Endothelial cell (in vitro differentiated cells): ENCODE measurements around the gene ZNF575. TPM values are rescaled to one million over a fixed set of nuclear protein-coding genes. Genes with fewer than 3 reads are reported as not detected.
A peak's percentile ranks its signal among the peaks of the same experiment; 100 is the strongest.

Source experiments
- DNase-seq: peaks from one replicate; pipeline ENCODE4 v3.0.0; 2021; ENCODE audit warnings: low spot score
- H3K27ac Mint-ChIP-seq: one replicate; pipeline ENCODE4 v1.8.0; 2021; ENCODE audit warnings: mixed read lengths, inconsistent platforms; ENCODE audit not compliant: unreplicated experiment
- H3K27me3 Mint-ChIP-seq: one replicate; pipeline ENCODE4 v1.8.0; 2021; ENCODE audit warnings: mild to moderate bottlenecking, moderate library complexity, mixed read lengths, inconsistent platforms; ENCODE audit not compliant: unreplicated experiment
- H3K36me3 Mint-ChIP-seq: one replicate; pipeline ENCODE4 v1.8.0; 2021; ENCODE audit warnings: mild to moderate bottlenecking, low read depth, mixed read lengths, inconsistent platforms; ENCODE audit not compliant: unreplicated experiment
- H3K4me1 Mint-ChIP-seq: one replicate; pipeline ENCODE4 v1.8.0; 2021; ENCODE audit warnings: mild to moderate bottlenecking, mixed read lengths, inconsistent platforms; ENCODE audit not compliant: unreplicated experiment
- H3K4me3 Mint-ChIP-seq: one replicate; pipeline ENCODE4 v1.8.0; 2021; ENCODE audit warnings: mild to moderate bottlenecking, mixed read lengths, inconsistent platforms; ENCODE audit not compliant: unreplicated experiment
- H3K9me3 Mint-ChIP-seq: one replicate; pipeline ENCODE4 v1.8.0; 2021; ENCODE audit warnings: mixed read lengths, inconsistent platforms; ENCODE audit not compliant: unreplicated experiment
- total RNA-seq: library from RNA; stranded (reverse); fragmentation: NEBNext Ultra II Directional; extraction: Animal tissue kit (Norgen Biotek cat#: 25700); gene quantifications from one replicate; pipeline ENCODE4 v1.2.1, GENCODE V29; 2021; ENCODE audit not compliant: unreplicated experiment
- TF ChIP-seq, protein P1 (sequence below): fragments of 200-600 bp; sonication (generic); IDR thresholded peaks from one replicate; pipeline ENCODE4 v1.5.0; 2021; ENCODE audit warnings: antibody characterized with exemption; ENCODE audit not compliant: unreplicated experiment

Gene ZNF575
- total RNA-seq, 1 donor from 2014 or later: 2.3 TPM

DNA sequence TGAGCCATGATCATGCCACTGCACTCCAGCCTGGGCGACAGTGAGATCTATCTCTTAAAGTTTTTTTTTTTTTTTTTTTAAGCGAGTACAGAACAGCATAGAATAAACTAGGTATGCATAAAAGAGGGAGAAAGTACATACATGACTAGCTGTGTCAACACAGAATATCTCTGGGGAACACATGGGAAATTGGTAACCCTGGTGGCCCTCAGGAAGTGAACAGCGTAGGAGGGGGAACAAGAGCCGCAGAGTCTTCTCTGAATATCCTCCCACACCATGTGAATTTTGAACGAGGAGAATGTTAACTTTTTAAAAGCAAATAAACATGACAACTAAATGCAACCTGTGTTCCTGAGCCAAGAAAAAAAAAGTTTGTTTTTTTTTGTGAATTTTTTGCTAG lies 43.7 kb upstream of the ZNF575 start:
- H3K4me3 Mint-ChIP-seq: no peak overlapping the region
- peaks cover 16% of the 10 kb centered on the region for H3K4me1 Mint-ChIP-seq

DNA sequence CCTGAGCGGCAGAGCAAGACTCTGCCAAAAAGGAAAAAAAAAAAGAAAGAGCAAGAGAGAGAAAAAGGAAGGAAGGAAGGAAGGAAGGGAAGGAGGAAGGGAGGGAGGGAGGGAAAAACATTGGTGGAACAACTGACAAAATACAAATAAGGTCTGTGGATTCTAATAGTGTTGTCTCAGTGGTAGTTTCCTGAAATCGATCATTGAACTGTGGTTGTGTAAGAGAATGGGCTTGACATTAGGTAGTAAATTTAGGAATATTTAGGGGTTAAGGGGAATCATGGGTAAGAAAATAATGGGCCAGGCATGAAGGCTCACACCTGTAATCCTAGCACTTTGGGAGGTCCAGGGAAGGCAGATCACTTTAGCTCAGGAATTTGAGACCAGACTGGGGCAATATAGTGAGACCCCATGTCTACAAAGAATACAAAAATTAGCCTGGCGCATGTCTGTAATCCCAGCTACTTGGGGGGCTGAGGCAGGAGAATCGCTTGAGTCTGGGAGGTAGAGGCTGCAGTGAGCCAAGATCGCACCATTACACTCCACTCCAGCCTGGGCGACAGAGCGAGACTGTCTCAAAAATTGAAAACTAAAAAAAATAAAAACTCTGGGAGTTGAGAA lies 42.9 kb upstream of the ZNF575 start:
- no peaks in the 10 kb centered on the region for H3K9me3 Mint-ChIP-seq
- peak overlapping the region; percentile 24 for H3K4me3 Mint-ChIP-seq
- no peaks in the 10 kb centered on the region for H3K27me3 Mint-ChIP-seq
- no peak overlapping the region for H3K27ac Mint-ChIP-seq
- TF ChIP-seq, protein P1, sequence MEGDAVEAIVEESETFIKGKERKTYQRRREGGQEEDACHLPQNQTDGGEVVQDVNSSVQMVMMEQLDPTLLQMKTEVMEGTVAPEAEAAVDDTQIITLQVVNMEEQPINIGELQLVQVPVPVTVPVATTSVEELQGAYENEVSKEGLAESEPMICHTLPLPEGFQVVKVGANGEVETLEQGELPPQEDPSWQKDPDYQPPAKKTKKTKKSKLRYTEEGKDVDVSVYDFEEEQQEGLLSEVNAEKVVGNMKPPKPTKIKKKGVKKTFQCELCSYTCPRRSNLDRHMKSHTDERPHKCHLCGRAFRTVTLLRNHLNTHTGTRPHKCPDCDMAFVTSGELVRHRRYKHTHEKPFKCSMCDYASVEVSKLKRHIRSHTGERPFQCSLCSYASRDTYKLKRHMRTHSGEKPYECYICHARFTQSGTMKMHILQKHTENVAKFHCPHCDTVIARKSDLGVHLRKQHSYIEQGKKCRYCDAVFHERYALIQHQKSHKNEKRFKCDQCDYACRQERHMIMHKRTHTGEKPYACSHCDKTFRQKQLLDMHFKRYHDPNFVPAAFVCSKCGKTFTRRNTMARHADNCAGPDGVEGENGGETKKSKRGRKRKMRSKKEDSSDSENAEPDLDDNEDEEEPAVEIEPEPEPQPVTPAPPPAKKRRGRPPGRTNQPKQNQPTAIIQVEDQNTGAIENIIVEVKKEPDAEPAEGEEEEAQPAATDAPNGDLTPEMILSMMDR: no peak
- DNase-seq: no peak
- peaks cover 5% of the 10 kb centered on the region for H3K36me3 Mint-ChIP-seq
- H3K4me1 Mint-ChIP-seq: peaks cover 16% of the 10 kb centered on the region

More for the DNA sequence above, 43.7 kb upstream of the ZNF575 start:
- Mint-ChIP-seq H3K27me3 (no peaks in the 10 kb centered on the region), H3K36me3 (peaks cover 5% of the 10 kb centered on the region), H3K9me3 (no peaks in the 10 kb centered on the region), H3K27ac (no peak overlapping the region)
- DNase-seq: no peak
- TF ChIP-seq, protein P1: no peak

DNA sequence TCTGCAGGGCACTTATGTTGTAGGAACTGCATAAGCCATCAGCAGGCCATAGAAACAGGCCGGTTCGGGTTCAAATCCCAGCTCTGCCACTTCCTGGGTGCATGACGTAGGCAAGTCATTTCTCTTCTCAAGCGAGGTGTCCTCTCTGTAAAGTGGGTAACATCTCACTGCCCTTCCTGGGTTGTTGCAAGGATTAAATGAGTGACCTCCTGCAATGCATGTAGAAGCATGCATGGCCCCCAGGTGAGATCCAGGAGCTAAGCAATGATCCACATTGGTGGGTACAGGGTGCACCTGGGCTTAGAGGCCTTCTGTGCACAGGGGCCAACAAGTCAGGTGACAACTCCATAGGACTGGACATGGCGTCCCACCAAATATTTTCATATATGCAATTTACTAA lies 42.2 kb upstream of the ZNF575 start:
- Mint-ChIP-seq H3K9me3 (no peaks in the 10 kb centered on the region), H3K27ac (no peak overlapping the region), H3K36me3 (peaks cover 5% of the 10 kb centered on the region), H3K4me3 (no peak overlapping the region), H3K27me3 (no peaks in the 10 kb centered on the region), H3K4me1 (peaks cover 15% of the 10 kb centered on the region)
- TF ChIP-seq, protein P1: no peak
- DNase-seq: no peak

DNA sequence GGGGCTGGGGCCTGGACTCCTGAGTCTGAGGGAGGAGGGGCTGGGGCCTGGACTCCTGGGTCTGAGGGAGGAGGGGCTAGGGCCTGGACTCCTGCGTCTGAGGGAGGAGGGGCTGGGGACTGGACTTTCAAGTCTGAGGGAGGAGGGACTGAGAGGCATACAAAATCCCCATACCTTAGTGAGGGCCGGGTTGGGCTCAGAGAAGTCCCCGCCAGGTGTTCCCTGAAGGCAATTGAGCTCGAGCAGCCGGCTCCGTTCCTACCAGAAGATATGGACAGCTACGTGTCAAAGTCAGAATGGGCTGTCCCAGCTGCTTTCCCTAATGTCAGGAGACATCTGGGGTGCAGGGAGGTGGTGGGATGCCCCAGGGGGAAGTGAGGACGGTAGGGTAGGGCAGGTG lies 37.9 kb upstream of the ZNF575 start:
- no peak for DNase-seq
- Mint-ChIP-seq H3K27ac (no peak overlapping the region), H3K36me3 (peaks cover 25% of the 10 kb centered on the region), H3K9me3 (no peaks in the 10 kb centered on the region), H3K4me1 (peaks cover 9% of the 10 kb centered on the region), H3K4me3 (no peak overlapping the region), H3K27me3 (peaks cover 7% of the 10 kb centered on the region)
- TF ChIP-seq, protein P1: no peak

DNA sequence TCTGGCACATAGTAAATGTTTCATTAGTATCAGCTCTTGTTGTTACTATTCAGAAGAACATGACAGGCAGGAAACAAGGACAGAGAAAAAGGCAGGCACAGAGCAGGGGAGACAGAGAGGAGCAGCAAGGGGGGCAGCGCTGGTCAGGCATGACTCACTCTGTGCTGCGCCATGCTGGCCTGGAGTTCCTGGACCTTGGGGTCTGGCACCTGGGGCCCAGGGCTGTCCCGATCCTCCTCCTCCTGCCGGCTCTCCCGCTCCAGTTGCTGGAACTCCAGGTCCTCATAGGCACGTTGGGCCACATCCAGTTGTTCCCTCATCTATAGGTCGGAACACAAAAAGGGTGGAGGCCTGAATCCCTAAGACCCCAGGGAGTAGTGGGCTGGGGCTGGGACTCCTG lies 36.0 kb upstream of the ZNF575 start:
- TF ChIP-seq, protein P1: no peak
- no peak overlapping the region for H3K27ac Mint-ChIP-seq
- H3K9me3 Mint-ChIP-seq: no peaks in the 10 kb centered on the region
- H3K4me3 Mint-ChIP-seq: peak overlapping the region; percentile 40
- peaks cover 8% of the 10 kb centered on the region for H3K4me1 Mint-ChIP-seq
- DNase-seq: no peak
- peaks cover 31% of the 10 kb centered on the region for H3K36me3 Mint-ChIP-seq
- peaks cover 8% of the 10 kb centered on the region for H3K27me3 Mint-ChIP-seq
